Nephron (organoid): ENCODE measurements around the gene GPS1.
A peak's percentile ranks its signal among the peaks of the same experiment; 100 is the strongest.

Source experiments
- H3K27ac Mint-ChIP-seq, 3 experiments: 2 replicates each; pipeline ENCODE4 v1.8.0; 2020; ENCODE audit warnings: mixed read lengths in 3 of 3, mild to moderate bottlenecking in 2 of 3, moderate library complexity in 1 of 3
- H3K27me3 Mint-ChIP-seq: 2 replicates; pipeline ENCODE4 v1.8.0; 2021; ENCODE audit warnings: low read depth, mild to moderate bottlenecking, moderate library complexity, mixed read lengths
- H3K36me3 Mint-ChIP-seq: 2 replicates; pipeline ENCODE4 v1.8.0; 2020; ENCODE audit warnings: low read depth, mixed read lengths
- H3K4me1 Mint-ChIP-seq: 2 replicates; pipeline ENCODE4 v1.8.0; 2020; ENCODE audit warnings: mixed read lengths
- H3K4me3 Mint-ChIP-seq, 3 experiments: 2 replicates each; pipeline ENCODE4 v1.8.0; 2020; ENCODE audit warnings: mild to moderate bottlenecking in 3 of 3, mixed read lengths in 3 of 3, moderate library complexity in 2 of 3
- H3K9me3 Mint-ChIP-seq: 2 replicates; pipeline ENCODE4 v1.8.0; 2020; ENCODE audit warnings: mixed read lengths
- CTCF ChIP-seq, 3 experiments: fragments of 200-600 bp; sonication (generic); IDR thresholded peaks; one replicate each; pipeline ENCODE4 v1.5.0; 2021; ENCODE audit warnings: antibody characterized with exemption in 3 of 3; ENCODE audit not compliant: unreplicated experiment in 3 of 3

The GPS1 gene

GRCh38 chr17:82052638-82053059 lies 951 bp downstream of the GPS1 start:
- no peaks in the 10 kb centered on the region for H3K9me3 Mint-ChIP-seq
- H3K36me3 Mint-ChIP-seq, result peaks cover 5% of the 10 kb centered on the region
- peaks cover 9% of the 10 kb centered on the region for H3K4me1 Mint-ChIP-seq
- no peak for TF ChIP-seq CTCF (IDR thresholded peaks at IDR 0.05; ENCODE audit: unreplicated experiment in 3 of 3)
- H3K4me3 Mint-ChIP-seq, result peak overlapping the region; percentile 81 to 87 (median 86)
- no peaks in the 10 kb centered on the region for H3K27me3 Mint-ChIP-seq
- H3K27ac Mint-ChIP-seq, result no peak overlapping the region

DNA sequence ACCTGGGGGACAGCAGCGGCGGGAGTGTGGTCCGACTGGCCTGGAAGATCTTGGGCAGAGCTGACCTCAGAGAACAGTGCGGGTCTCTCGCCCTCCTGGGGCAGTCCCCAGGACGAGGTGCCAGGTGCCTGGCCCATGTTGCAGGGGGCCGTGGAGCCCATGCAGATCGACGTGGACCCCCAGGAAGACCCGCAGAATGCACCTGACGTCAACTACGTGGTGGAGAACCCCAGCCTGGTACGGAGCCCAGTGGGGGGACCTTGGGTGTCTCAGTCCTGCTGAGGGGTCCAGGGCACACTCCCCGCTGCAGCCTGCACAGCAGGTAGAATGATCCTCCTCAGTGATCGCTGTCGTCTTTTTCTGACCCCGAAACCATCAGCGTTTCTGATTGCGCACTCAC lies 1.4 kb downstream of the GPS1 start:
- Mint-ChIP-seq H3K4me3 (peak overlapping the region; percentile 81 to 87 (median 86)), H3K9me3 (no peaks in the 10 kb centered on the region), H3K4me1 (peaks cover 9% of the 10 kb centered on the region), H3K36me3 (peaks cover 8% of the 10 kb centered on the region), H3K27me3 (no peaks in the 10 kb centered on the region), H3K27ac (no peak overlapping the region)
- no peak for TF ChIP-seq CTCF (IDR thresholded peaks at IDR 0.05; ENCODE audit: unreplicated experiment in 3 of 3)

DNA sequence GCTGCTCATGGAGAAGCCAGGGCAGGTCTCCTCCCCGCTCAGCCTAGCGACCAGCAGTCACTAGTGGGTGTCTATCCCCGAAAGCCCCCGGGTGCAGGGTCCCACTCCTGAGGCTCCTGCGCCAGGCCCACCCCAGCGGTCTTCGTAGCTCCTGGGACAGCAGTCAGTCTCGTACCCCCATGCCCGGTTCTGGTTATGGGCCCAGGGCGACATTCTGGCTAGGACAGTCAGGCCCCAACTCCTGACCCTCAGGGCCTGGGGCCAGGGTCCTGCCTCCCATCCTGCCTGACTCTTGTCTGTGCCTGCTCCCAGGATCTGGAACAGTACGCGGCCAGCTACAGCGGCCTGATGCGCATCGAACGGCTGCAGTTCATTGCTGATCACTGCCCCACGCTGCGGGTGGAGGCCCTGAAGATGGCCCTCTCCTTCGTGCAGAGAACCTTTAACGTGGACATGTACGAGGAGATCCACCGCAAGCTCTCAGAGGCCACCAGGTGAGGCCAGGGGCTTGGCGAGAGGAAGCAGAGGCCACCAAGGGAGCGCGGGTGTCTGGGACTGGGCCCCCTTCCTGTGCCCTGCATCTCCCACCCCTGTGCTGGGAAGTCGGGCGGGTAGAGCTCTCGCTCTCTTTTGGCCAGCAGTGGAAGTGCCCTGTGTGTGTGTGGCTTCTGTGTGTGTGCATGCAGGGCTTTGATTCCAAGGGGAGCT lies 2.0 kb downstream of the GPS1 start:
- Mint-ChIP-seq H3K27ac (no peak overlapping the region), H3K4me3 (peak overlapping the region; percentile 81 to 87 (median 86)), H3K27me3 (no peaks in the 10 kb centered on the region), H3K9me3 (no peaks in the 10 kb centered on the region), H3K4me1 (peaks cover 9% of the 10 kb centered on the region), H3K36me3 (peaks cover 8% of the 10 kb centered on the region)
- no peak for TF ChIP-seq CTCF (IDR thresholded peaks at IDR 0.05; ENCODE audit: unreplicated experiment in 3 of 3)

- peak overlapping the region; percentile 48 to 87 (median 59) for H3K4me3 Mint-ChIP-seq
- H3K9me3 Mint-ChIP-seq, result no peaks in the 10 kb centered on the region
- no peaks in the 10 kb centered on the region for H3K27me3 Mint-ChIP-seq
- H3K27ac Mint-ChIP-seq, result no peak overlapping the region
- no peak for TF ChIP-seq CTCF (IDR thresholded peaks at IDR 0.05; ENCODE audit: unreplicated experiment in 3 of 3)
- H3K36me3 Mint-ChIP-seq, result peaks cover 8% of the 10 kb centered on the region
- peaks cover 9% of the 10 kb centered on the region for H3K4me1 Mint-ChIP-seq
Measured at GRCh38 chr17:82054351-82055022, 2.8 kb downstream of the GPS1 start.

GRCh38 chr17:82055023-82055964 lies 3.6 kb downstream of the GPS1 start:
- Mint-ChIP-seq H3K4me1 (peaks cover 9% of the 10 kb centered on the region), H3K27me3 (no peaks in the 10 kb centered on the region)
- TF ChIP-seq CTCF (IDR thresholded peaks at IDR 0.05; ENCODE audit: unreplicated experiment in 3 of 3), result no peak

More at GRCh38 chr17:82055023-82055964, 3.6 kb downstream of the GPS1 start:
- Mint-ChIP-seq H3K36me3 (peaks cover 11% of the 10 kb centered on the region), H3K27ac (no peak overlapping the region), H3K9me3 (no peaks in the 10 kb centered on the region), H3K4me3 (peak overlapping the region; percentile 48 to 63 (median 59))
